HG03432 (cell line): ENCODE data around the gene WSB2.
"Not testable (repeated sequence)": the region's sequence is repeated elsewhere in the genome, so short reads cannot be mapped to it uniquely, and the experiment has no call there.

ENCODE experiments used
- ATAC-seq: cut with Tn5 transposase; IDR thresholded peaks from one replicate; pipeline ENCODE4 v1.9.1; 2021; ENCODE audit warnings: mild to moderate bottlenecking, moderate library complexity; ENCODE audit not compliant: unreplicated experiment

The WSB2 gene

DNA sequence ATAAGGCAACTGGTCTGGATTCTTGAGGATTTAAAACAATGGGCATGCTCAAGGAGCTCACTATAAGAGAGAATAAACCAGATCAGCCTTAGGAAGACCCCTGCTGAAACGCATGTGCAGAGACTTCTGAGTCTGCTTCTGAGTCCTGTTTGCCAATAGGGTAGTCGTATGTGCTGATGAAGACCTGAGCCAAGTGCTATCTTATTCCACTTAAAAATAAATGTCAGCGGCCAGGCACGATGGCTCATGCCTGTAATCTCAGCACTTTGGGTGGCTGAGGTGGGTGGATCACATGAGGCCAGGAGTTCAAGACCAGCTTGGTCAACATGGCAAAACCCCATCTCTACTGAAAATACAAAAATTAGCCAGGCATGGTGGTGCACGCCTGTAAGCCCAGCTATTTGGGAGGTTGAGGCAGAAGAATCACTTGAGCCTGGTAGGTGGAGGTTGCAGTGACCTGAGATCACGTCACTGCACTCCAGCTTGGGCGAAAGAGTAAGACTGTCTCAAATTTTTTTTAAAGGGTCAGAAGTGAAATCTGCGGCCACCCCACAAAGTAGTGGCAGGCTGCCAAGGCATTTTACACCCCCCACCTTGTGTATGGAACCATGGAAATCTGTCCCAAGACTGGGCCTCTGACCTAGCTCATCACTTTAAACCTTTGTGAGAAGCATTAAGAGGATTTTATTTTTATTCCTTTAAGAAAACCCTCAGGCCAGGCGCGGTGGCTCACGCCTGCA lies 24.1 kb downstream of the WSB2 start:
- no peak for ATAC-seq

- peak; percentile 88 for ATAC-seq
These were observed 25.6 kb downstream of the WSB2 start for GRCh38 chr12:118035190-118036041.

- ATAC-seq, result no peak
These were observed 26.4 kb downstream of the WSB2 start for GRCh38 chr12:118034429-118035189.

GRCh38 chr12:118033902-118034301 lies 27.1 kb downstream of the WSB2 start:
- no peak for ATAC-seq

DNA sequence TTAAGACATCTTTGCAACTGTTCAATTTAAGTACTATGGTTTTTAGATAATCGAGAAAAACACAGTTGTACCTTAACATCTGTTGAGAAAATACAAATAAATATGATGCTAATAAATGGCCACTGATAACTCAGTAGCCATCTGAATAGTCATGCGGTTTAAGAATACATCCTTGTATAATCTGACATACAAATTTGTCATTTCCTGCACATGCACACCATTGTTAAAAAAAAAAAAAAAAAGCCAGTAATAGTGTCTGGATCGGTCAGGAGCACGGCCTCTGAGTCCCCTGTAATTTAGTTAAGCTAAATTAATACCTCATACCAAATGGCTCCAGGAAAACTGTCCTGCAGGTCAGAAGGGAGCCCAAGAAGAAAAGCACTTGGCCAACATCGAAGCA lies 27.7 kb downstream of the WSB2 start:
- no peak for ATAC-seq

DNA sequence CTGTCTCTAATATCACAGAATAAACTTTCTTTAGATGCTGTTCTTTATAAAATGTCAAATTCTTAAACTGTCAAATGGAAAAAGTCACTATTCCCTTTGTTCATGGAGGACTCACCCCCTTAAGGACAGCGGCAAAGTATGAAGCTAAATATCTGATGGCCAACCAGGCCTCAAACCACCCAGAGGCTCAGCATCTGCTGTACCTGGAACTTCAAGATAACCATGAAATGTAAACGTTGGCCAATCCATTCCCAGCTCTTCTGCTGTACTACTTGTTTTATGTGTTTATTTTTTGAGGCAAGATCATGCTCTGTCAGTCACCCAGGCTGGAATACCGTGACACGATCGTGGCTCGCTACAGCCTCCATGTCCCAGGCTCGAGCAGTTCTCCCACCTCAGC lies 28.8 kb downstream of the WSB2 start:
- ATAC-seq, result no peak

- ATAC-seq, result no peak
These were observed 31.8 kb downstream of the WSB2 start for GRCh38 chr12:118029166-118029565.

- ATAC-seq, result no peak
These were observed 35.8 kb downstream of the WSB2 start for GRCh38 chr12:118025168-118025567.

- no peak for ATAC-seq
These were observed 37.6 kb downstream of the WSB2 start for GRCh38 chr12:118023301-118023860.

DNA sequence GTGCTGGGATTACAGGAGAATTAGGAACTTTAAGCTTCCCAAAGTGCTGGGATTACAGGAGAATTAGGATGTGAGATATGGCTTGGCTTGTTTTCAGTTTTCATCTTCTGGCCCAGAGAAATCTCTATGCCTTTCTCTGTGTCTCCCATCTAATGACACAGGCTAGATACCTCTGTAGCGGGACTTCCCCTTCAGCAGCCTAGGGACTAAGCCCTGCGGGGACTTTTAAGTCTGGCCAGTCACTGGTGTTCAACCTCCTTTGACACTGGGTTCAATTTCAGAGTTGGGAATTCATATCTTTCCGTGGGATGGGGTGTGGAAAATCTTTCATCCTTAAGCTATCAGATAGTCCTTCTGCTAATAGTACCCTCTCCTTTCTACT lies 38.3 kb downstream of the WSB2 start:
- no peak for ATAC-seq

- not testable (repeated sequence) for ATAC-seq
These were observed 38.8 kb downstream of the WSB2 start for GRCh38 chr12:118022097-118022727.

DNA sequence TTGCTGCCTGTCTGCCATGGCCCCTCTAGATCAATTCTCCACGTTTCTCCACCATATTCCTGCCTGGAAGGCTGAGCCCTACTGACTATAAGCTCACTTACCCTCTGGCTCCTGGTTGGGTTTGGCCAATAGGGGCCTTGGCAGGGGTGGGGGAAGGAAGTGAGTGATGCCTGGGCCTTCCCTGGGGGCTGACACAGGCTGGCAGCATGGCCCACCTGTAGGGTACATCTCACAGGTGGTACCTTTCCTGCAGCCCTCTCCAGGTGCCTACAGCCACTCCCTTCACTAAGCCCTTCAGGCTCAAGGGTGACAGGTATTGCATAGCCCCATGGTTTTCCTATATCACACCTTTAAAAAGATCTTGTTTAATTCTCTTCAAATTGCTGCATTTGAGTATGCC lies 40.9 kb downstream of the WSB2 start:
- no peak for ATAC-seq

DNA sequence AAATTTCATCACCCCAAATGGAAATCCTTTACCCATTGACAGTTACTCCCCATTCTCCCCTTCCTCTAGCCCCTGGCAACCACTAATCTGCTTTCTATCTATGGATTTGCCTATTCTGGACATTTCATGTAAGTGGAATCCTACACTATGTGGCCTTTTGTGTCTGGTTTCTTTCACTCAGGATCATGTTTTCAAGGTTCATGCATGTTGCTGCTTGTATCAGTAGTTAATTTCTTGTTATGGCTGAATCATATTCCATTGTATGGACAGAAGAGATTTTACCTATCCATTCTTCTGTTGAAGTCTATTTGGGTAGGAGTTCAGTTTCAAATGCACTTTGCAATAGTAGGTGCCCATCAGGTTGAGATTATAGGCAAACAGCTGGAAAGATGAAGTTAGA lies 43.1 kb downstream of the WSB2 start:
- ATAC-seq, result no peak

- peak; percentile 99 for ATAC-seq
These were observed 44.3 kb downstream of the WSB2 start, which contains the start of gene RFC5 for GRCh38 chr12:118016424-118017264. RFC5 (plus strand) TSS chr12:118016703; CDS start chr12:118016828, 125 bp downstream.

- no peak for ATAC-seq
These were observed 45.0 kb downstream of the WSB2 start for GRCh38 chr12:118015944-118016343.

GRCh38 chr12:118015306-118015705 lies 45.7 kb downstream of the WSB2 start:
- no peak for ATAC-seq

DNA sequence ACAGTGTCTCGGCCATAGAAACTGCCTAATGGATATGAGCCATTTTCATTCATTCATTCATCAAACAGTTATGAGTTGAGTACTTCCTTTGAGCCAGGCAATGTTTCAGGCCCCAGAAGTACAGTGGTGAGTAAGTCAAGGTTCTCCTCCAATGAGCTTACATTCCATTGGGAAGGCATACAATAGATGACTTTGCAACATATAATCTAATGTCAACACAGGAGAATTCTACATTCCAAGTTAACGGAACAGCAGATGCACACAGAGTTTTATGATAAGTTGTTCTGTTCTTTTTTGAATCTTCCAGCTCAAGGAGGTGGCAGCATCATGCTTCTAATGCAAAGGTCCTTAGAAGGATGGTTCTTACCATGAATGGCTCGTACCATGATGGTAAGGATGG lies 47.7 kb downstream of the WSB2 start:
- no peak for ATAC-seq

GRCh38 chr12:118011961-118012360 lies 49.0 kb downstream of the WSB2 start:
- no peak for ATAC-seq

- no peak for ATAC-seq
These were observed 49.6 kb downstream of the WSB2 start for GRCh38 chr12:118011377-118011776.

- no peak for ATAC-seq
These were observed 50.1 kb downstream of the WSB2 start for GRCh38 chr12:118010903-118011302.
